GM12891 (cell line): ENCODE results near the gene PELI2.

Experiments
- DNase-seq: peaks from one replicate; pipeline ENCODE4 v3.0.0; 2011; ENCODE audit warnings: low spot score; ENCODE audit not compliant: insufficient read length
- FAIRE-seq: peaks from 2 replicates; lab custom pipeline; 2011; peaks lifted over from hg19 to GRCh38; lab: Jason Lieb, UNC
- PAX5 ChIP-seq: IDR thresholded peaks from 2 replicates; pipeline ENCODE4 v1.6.1; 2011; ENCODE audit warnings: low read length, moderate library complexity, mild to moderate bottlenecking; ENCODE audit not compliant: insufficient read depth, severe bottlenecking
- POLR2A ChIP-seq: IDR thresholded peaks from 2 replicates; pipeline ENCODE4 v1.6.1; 2011; ENCODE audit warnings: low read depth, low read length, control low read depth
- POLR2AphosphoS5 ChIP-seq: IDR thresholded peaks from 2 replicates; pipeline ENCODE4 v1.6.1; 2011; ENCODE audit warnings: low read depth, low read length, control low read depth
- POU2F2 ChIP-seq: IDR thresholded peaks from 2 replicates; pipeline ENCODE4 v1.6.1; 2011; ENCODE audit warnings: low read depth, mild to moderate bottlenecking, control low read depth, low read length, moderate library complexity
- SPI1 ChIP-seq: IDR thresholded peaks from 2 replicates; pipeline ENCODE4 v1.6.1; 2011; ENCODE audit warnings: low read depth, low read length, control low read depth
- TAF1 ChIP-seq: IDR thresholded peaks from 2 replicates; pipeline ENCODE4 v1.6.1; 2011; ENCODE audit warnings: low read depth, low read length, control low read depth

Gene PELI2

GRCh38 chr14:56210571-56210970 is 92.4 kb downstream of the PELI2 start:
- DNase-seq, result no peak
- no peak for FAIRE-seq
- TF ChIP-seq TAF1 (no peak), PAX5 (no peak), POU2F2 (no peak), POLR2A (no peak), POLR2AphosphoS5 (no peak), SPI1 (no peak)

- FAIRE-seq, result no peak
Observed at GRCh38 chr14:56211084-56211483, 92.9 kb downstream of the PELI2 start.

GRCh38 chr14:56211844-56212243 is 93.6 kb downstream of the PELI2 start:
- DNase-seq (no peak), FAIRE-seq (no peak)
- TF ChIP-seq TAF1, result no peak
- no peak for TF ChIP-seq SPI1
- TF ChIP-seq POLR2A, result no peak
- no peak for TF ChIP-seq POLR2AphosphoS5
- TF ChIP-seq POU2F2, result no peak

More at GRCh38 chr14:56211084-56211483, 92.9 kb downstream of the PELI2 start:
- no peak for DNase-seq
- no peak for TF ChIP-seq POLR2A
- TF ChIP-seq TAF1, result no peak
- TF ChIP-seq POU2F2, result no peak
- TF ChIP-seq SPI1, result no peak
- no peak for TF ChIP-seq PAX5
- TF ChIP-seq POLR2AphosphoS5, result no peak

GRCh38 chr14:56212521-56212920 is 94.3 kb downstream of the PELI2 start:
- TF ChIP-seq POLR2A, result no peak
- no peak for TF ChIP-seq POU2F2
- no peak for TF ChIP-seq POLR2AphosphoS5
- no peak for TF ChIP-seq PAX5
- no peak for TF ChIP-seq TAF1
- no peak for TF ChIP-seq SPI1
- no peak for FAIRE-seq
- DNase-seq, result no peak

DNA sequence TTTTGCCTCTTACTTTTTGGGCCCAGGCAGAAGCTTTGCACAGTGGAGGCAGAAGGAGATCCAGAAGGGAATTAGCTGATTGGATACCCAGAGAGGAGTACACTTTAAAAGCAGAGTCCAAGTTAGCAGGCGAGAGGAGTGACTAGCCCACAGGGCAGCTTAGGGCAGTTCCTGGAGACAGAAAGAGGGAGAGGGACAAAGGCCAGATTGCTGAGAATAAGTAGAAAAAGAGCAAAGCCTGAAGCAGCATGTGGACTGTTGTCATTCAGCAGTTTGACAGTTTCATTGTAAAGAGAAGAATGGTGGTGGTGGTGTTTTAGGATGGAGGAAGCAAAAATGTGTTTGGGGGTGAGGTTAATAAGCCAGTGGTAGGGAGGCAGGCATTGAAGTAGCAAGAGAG is 95.1 kb downstream of the PELI2 start:
- no peak for FAIRE-seq
- TF ChIP-seq SPI1, result no peak
- no peak for TF ChIP-seq POLR2A
- TF ChIP-seq POLR2AphosphoS5, result no peak
- no peak for TF ChIP-seq TAF1
- DNase-seq, result no peak

DNA sequence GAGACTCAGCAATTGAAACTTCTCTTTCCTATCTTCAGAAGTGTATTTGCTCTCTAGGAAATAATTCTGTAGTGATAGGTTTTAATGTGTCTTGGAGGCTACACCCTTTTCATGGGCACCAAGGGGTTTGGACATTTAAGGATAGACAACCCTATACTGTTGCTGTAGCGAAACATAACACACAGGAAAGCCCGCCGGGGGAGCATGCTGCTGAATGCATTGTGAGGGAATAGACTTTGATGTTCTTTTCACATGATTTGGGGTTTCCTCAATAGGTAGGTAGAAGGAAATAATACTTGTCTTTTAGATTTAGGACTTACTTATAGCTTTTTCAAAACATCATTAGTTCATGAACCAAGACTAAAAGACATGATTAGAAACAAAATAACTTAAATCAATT is 97.0 kb downstream of the PELI2 start:
- DNase-seq (no peak), FAIRE-seq (no peak)
- TF ChIP-seq POLR2AphosphoS5 (no peak), TAF1 (no peak), POU2F2 (no peak)

DNA sequence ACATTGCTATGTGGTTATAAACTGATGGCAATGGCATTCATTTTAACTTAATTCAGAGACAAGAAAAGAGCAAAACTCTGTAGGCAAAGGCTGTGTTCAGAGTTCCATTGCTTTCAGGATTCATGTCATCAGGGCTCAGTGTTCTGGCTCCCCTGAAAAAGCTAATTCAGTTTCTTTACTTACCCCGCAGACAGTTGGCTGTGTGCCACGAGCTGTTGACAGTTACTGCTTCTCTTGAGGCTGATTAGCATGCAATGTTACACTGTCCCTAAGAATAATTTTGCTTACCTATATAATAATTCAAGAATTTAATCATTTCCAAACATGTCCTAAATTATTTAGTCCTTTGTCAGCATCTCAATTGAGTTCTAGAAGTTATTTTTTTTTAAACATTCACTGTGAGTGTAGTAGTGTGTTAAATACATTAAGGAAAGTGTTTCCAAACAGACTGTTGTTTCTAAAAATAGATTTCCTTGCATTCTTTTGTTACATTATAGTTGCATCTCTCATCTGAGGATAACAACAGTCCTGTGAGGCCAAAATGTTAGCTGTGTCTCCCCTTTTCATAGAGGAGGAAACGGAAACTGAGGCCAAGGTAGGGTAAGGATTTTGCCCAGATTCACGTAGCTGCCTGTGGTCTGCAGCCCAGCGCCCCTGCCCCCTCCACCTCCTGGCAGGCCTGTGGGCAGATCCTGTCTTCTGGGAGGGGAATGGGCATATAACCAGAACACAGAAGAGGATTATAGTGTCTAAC is 98.6 kb downstream of the PELI2 start:
- no peak for FAIRE-seq
- no peak for TF ChIP-seq POLR2A
- no peak for TF ChIP-seq PAX5
- no peak for TF ChIP-seq POLR2AphosphoS5
- no peak for TF ChIP-seq POU2F2
- TF ChIP-seq SPI1, result no peak
- TF ChIP-seq TAF1, result no peak
- no peak for DNase-seq

DNA sequence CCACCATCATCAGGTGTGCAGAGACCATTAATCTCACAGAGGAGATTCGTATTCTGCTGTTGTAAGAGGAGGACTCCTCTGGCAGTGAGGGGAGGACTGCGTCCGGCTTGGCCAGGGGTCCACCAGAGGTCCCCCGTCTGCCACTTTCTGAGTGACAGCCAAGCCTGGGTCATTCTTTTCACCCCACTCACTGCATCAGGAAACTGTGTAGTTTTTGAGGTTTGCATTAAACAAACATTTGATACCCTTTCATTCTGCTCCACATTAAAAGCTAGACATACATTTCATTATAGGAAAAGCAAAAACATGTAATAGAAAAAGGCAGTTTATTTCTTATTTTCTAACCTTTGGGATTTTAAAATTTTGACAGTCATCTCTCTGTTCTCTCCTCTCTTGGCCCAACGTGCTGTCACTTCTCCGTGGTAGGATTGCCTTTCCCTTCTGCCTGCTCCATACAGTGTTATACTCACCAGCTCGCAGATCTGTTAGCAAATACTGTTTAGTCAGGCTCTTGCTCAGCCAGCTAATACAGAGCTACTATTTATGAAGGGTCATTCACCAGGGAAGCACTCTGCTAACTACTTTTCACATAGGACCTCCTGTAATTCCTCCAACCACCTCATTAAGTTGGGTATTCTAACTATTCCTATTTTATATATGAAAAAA is 99.3 kb downstream of the PELI2 start:
- no peak for FAIRE-seq
- no peak for TF ChIP-seq POLR2AphosphoS5
- TF ChIP-seq PAX5, result no peak
- no peak for TF ChIP-seq POLR2A
- no peak for TF ChIP-seq POU2F2
- TF ChIP-seq SPI1, result no peak
- TF ChIP-seq TAF1, result no peak
- no peak for DNase-seq

DNA sequence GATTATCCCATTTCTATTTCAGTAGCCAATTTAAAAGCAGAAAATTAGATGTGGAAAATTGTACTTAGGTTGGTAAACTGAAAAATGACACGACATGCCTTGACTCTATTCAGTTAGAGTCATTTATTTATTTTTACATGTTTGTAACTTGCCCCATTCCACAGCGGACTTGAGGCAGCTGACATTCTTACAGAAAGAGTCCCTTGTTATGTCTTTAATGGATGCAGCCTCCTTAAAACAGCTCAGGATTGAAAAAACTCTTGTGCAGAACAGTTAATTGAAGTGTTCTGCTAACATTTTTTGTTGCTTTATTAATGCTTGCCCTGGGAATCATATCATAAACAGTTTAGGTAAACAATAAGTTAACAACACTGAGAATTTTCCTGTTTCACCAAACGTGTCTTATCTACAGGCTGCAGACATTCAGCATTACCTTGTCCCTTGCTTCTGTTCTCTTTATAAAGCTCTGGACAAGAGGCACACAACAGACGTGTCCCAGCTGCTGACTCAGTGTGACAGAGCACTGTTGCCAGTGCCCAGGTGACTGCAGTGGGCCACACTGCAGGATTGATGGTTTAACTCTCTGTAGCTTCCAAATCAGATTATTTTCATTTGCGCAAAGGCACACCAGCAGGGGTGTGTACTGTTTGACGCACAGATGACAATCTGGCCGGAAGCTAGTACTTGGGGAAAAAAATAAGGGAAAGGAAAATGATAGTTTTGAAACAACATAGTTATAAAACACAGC is 101.6 kb downstream of the PELI2 start:
- FAIRE-seq (no peak), DNase-seq (no peak)
- TF ChIP-seq POLR2AphosphoS5 (no peak), PAX5 (no peak), POU2F2 (no peak), POLR2A (no peak), TAF1 (no peak), SPI1 (no peak)
